ENCODE data around the gene JAKMIP2.

JAKMIP2 gene

GRCh38 chr5:147712019-147712418 is 70.5 kb downstream of the JAKMIP2 start:
- no peak for ATAC-seq

GRCh38 chr5:147711019-147711418 is 71.5 kb downstream of the JAKMIP2 start:
- no peak for ATAC-seq
- TF ChIP-seq TCF4 (CRISPR knock-in tag; IDR thresholded peaks at IDR 0.05; ENCODE audit: borderline replicate concordance) (no peak), RARB (CRISPR knock-in tag; IDR thresholded peaks at IDR 0.05) (no peak), ZNF565 (CRISPR knock-in tag; conservative IDR thresholded peaks at IDR 0.05; ENCODE audit: low read depth) (no peak), GLIS3 (CRISPR knock-in tag; IDR thresholded peaks at IDR 0.05) (no peak), ISL1 (CRISPR knock-in tag; IDR thresholded peaks at IDR 0.05) (no peak)

More at GRCh38 chr5:147712019-147712418, 70.5 kb downstream of the JAKMIP2 start:
- TF ChIP-seq PPARA (CRISPR knock-in tag; IDR thresholded peaks at IDR 0.05; ENCODE audit: borderline replicate concordance) (no peak), GLIS3 (CRISPR knock-in tag; IDR thresholded peaks at IDR 0.05) (no peak)
- TF ChIP-seq, protein P1, sequence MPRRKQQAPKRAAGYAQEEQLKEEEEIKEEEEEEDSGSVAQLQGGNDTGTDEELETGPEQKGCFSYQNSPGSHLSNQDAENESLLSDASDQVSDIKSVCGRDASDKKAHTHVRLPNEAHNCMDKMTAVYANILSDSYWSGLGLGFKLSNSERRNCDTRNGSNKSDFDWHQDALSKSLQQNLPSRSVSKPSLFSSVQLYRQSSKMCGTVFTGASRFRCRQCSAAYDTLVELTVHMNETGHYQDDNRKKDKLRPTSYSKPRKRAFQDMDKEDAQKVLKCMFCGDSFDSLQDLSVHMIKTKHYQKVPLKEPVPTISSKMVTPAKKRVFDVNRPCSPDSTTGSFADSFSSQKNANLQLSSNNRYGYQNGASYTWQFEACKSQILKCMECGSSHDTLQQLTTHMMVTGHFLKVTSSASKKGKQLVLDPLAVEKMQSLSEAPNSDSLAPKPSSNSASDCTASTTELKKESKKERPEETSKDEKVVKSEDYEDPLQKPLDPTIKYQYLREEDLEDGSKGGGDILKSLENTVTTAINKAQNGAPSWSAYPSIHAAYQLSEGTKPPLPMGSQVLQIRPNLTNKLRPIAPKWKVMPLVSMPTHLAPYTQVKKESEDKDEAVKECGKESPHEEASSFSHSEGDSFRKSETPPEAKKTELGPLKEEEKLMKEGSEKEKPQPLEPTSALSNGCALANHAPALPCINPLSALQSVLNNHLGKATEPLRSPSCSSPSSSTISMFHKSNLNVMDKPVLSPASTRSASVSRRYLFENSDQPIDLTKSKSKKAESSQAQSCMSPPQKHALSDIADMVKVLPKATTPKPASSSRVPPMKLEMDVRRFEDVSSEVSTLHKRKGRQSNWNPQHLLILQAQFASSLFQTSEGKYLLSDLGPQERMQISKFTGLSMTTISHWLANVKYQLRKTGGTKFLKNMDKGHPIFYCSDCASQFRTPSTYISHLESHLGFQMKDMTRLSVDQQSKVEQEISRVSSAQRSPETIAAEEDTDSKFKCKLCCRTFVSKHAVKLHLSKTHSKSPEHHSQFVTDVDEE (CRISPR knock-in tag; IDR thresholded peaks at IDR 0.05), result no peak

- no peak for ATAC-seq
- TF ChIP-seq TCF4 (CRISPR knock-in tag; IDR thresholded peaks at IDR 0.05; ENCODE audit: borderline replicate concordance) (no peak), GLIS3 (CRISPR knock-in tag; IDR thresholded peaks at IDR 0.05) (no peak), ZNF565 (CRISPR knock-in tag; conservative IDR thresholded peaks at IDR 0.05; ENCODE audit: low read depth) (no peak), ZFP3 (CRISPR knock-in tag; IDR thresholded peaks at IDR 0.05) (no peak), OSR1 (CRISPR knock-in tag; IDR thresholded peaks at IDR 0.05) (no peak), CSDC2 (CRISPR knock-in tag; IDR thresholded peaks at IDR 0.05) (no peak), ZFP30 (CRISPR knock-in tag; IDR thresholded peaks at IDR 0.05) (no peak), ISL1 (CRISPR knock-in tag; IDR thresholded peaks at IDR 0.05) (no peak), ARNTL (CRISPR knock-in tag; IDR thresholded peaks at IDR 0.05; ENCODE audit: borderline replicate concordance, low read depth) (no peak), PPARA (CRISPR knock-in tag; IDR thresholded peaks at IDR 0.05; ENCODE audit: borderline replicate concordance) (no peak), ZC3H10 (CRISPR knock-in tag; IDR thresholded peaks at IDR 0.05) (no peak), ZNF8 (CRISPR knock-in tag; IDR thresholded peaks at IDR 0.05) (no peak)
- TF ChIP-seq, protein P2, sequence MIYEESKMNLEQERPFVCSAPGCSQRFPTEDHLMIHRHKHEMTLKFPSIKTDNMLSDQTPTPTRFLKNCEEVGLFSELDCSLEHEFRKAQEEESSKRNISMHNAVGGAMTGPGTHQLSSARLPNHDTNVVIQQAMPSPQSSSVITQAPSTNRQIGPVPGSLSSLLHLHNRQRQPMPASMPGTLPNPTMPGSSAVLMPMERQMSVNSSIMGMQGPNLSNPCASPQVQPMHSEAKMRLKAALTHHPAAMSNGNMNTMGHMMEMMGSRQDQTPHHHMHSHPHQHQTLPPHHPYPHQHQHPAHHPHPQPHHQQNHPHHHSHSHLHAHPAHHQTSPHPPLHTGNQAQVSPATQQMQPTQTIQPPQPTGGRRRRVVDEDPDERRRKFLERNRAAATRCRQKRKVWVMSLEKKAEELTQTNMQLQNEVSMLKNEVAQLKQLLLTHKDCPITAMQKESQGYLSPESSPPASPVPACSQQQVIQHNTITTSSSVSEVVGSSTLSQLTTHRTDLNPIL (CRISPR knock-in tag; IDR thresholded peaks at IDR 0.05; ENCODE audit: low read depth), result no peak
- TF ChIP-seq, protein P3, sequence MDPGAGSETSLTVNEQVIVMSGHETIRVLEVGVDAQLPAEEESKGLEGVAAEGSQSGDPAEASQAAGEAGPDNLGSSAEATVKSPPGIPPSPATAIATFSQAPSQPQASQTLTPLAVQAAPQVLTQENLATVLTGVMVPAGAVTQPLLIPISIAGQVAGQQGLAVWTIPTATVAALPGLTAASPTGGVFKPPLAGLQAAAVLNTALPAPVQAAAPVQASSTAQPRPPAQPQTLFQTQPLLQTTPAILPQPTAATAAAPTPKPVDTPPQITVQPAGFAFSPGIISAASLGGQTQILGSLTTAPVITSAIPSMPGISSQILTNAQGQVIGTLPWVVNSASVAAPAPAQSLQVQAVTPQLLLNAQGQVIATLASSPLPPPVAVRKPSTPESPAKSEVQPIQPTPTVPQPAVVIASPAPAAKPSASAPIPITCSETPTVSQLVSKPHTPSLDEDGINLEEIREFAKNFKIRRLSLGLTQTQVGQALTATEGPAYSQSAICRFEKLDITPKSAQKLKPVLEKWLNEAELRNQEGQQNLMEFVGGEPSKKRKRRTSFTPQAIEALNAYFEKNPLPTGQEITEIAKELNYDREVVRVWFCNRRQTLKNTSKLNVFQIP (CRISPR knock-in tag; IDR thresholded peaks at IDR 0.05; ENCODE audit: borderline replicate concordance, low read depth), result no peak
- TF ChIP-seq, protein P1 (CRISPR knock-in tag; IDR thresholded peaks at IDR 0.05), result no peak
Observed at GRCh38 chr5:147708708-147709107, 73.8 kb downstream of the JAKMIP2 start.

GRCh38 chr5:147704544-147704943 is 78.0 kb downstream of the JAKMIP2 start:
- ATAC-seq, result no peak
- TF ChIP-seq OSR1 (CRISPR knock-in tag; IDR thresholded peaks at IDR 0.05) (no peak), ZFP30 (CRISPR knock-in tag; IDR thresholded peaks at IDR 0.05) (no peak), ISL1 (CRISPR knock-in tag; IDR thresholded peaks at IDR 0.05) (no peak), PATZ1 (CRISPR knock-in tag; IDR thresholded peaks at IDR 0.05; ENCODE audit: borderline replicate concordance) (no peak), BACH2 (CRISPR knock-in tag; IDR thresholded peaks at IDR 0.05; ENCODE audit: borderline replicate concordance) (no peak), ZNF565 (CRISPR knock-in tag; conservative IDR thresholded peaks at IDR 0.05; ENCODE audit: low read depth) (no peak), ZNF8 (CRISPR knock-in tag; IDR thresholded peaks at IDR 0.05) (no peak), RARB (CRISPR knock-in tag; IDR thresholded peaks at IDR 0.05) (no peak), ZFP3 (CRISPR knock-in tag; IDR thresholded peaks at IDR 0.05) (no peak), TCF4 (CRISPR knock-in tag; IDR thresholded peaks at IDR 0.05; ENCODE audit: borderline replicate concordance) (no peak), TOX (CRISPR knock-in tag; IDR thresholded peaks at IDR 0.05; ENCODE audit: borderline replicate concordance) (no peak)
- TF ChIP-seq, protein P1 (CRISPR knock-in tag; IDR thresholded peaks at IDR 0.05), result no peak
- TF ChIP-seq, protein P2 (CRISPR knock-in tag; IDR thresholded peaks at IDR 0.05; ENCODE audit: low read depth), result no peak

Data from SK-N-SH treated with all-trans-retinoic acid at 6 μM for 48 hours (cell line).